ENCODE results near the gene NFIX. TPM values are rescaled to one million over a fixed set of nuclear protein-coding genes. Genes with fewer than 3 reads are reported as not detected.

NFIX gene
- total and polyA plus RNA-seq, 2 of the 13 experiments (the other 11 are each of a cell fraction or from before 2014, with no cell fraction given) = 3.4 to 5.4 TPM

GRCh38 chr19:13102666-13103580, 107.6 kb downstream of the NFIX start, which contains the start of gene LYL1 (continued):
- TF ChIP-seq BCL3 (CRISPR knock-in tag; IDR thresholded peaks at IDR 0.05) = no peak
- no peak for TF ChIP-seq KLF6 (CRISPR knock-in tag; IDR thresholded peaks at IDR 0.05)
- peak; percentile 42 for TF ChIP-seq HNRNPLL (IDR thresholded peaks at IDR 0.05; ENCODE audit: low read depth, low read length, poor library complexity, severe bottlenecking)
- no peak for TF ChIP-seq MAZ (IDR thresholded peaks at IDR 0.05; ENCODE audit: borderline replicate concordance, low read depth, low read length)
- TF ChIP-seq MAZ (CRISPR knock-in tag; IDR thresholded peaks at IDR 0.05; ENCODE audit: low read depth) = 0 out of 2 replicates have a peak, but pooled peaks have one; percentile 31
- TF ChIP-seq RARA (CRISPR knock-in tag; IDR thresholded peaks at IDR 0.05) = no peak
- TF ChIP-seq, protein P1, sequence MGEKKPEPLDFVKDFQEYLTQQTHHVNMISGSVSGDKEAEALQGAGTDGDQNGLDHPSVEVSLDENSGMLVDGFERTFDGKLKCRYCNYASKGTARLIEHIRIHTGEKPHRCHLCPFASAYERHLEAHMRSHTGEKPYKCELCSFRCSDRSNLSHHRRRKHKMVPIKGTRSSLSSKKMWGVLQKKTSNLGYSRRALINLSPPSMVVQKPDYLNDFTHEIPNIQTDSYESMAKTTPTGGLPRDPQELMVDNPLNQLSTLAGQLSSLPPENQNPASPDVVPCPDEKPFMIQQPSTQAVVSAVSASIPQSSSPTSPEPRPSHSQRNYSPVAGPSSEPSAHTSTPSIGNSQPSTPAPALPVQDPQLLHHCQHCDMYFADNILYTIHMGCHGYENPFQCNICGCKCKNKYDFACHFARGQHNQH (CRISPR knock-in tag; IDR thresholded peaks at IDR 0.05) = no peak
- peak; percentile 40; the same call in 1 of the 2 replicates for TF ChIP-seq PHF21A (CRISPR knock-in tag; IDR thresholded peaks at IDR 0.05)
- no peak for TF ChIP-seq SRF (IDR thresholded peaks at IDR 0.05; ENCODE audit: low read depth, low read length)
- TF ChIP-seq ZNF563 (CRISPR knock-in tag; IDR thresholded peaks at IDR 0.05) = no peak
- TF ChIP-seq MAFF (IDR thresholded peaks at IDR 0.05; ENCODE audit: low read depth, low read length) = no peak
- TF ChIP-seq, protein P2, sequence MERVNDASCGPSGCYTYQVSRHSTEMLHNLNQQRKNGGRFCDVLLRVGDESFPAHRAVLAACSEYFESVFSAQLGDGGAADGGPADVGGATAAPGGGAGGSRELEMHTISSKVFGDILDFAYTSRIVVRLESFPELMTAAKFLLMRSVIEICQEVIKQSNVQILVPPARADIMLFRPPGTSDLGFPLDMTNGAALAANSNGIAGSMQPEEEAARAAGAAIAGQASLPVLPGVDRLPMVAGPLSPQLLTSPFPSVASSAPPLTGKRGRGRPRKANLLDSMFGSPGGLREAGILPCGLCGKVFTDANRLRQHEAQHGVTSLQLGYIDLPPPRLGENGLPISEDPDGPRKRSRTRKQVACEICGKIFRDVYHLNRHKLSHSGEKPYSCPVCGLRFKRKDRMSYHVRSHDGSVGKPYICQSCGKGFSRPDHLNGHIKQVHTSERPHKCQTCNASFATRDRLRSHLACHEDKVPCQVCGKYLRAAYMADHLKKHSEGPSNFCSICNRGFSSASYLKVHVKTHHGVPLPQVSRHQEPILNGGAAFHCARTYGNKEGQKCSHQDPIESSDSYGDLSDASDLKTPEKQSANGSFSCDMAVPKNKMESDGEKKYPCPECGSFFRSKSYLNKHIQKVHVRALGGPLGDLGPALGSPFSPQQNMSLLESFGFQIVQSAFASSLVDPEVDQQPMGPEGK (CRISPR knock-in tag; IDR thresholded peaks at IDR 0.05) = peak; percentile 56; the same call in 1 of the 2 replicates
- TF ChIP-seq RAD21 (CRISPR knock-in tag; IDR thresholded peaks at IDR 0.05) = peak; percentile 60
- TF ChIP-seq ZBTB7B (CRISPR knock-in tag; IDR thresholded peaks at IDR 0.05) = peak; percentile 46; the same call in 1 of the 2 replicates
- TF ChIP-seq GABPA (IDR thresholded peaks at IDR 0.05; ENCODE audit: low read depth, low read length) = 0 out of 2 replicates have a peak, but pooled peaks have one; percentile 15
- TF ChIP-seq GABPA (CRISPR knock-in tag; IDR thresholded peaks at IDR 0.05; ENCODE audit: low read depth) = no peak
- TF ChIP-seq ZNF839 (CRISPR knock-in tag; IDR thresholded peaks at IDR 0.05; ENCODE audit: borderline replicate concordance) = peak; percentile 45; the same call in 1 of the 2 replicates
- peak; percentile 6; the same call in 1 of the 2 replicates for TF ChIP-seq HDAC2 (CRISPR knock-in tag; IDR thresholded peaks at IDR 0.05)
- peak; percentile 65; the same call in 1 of the 2 replicates for TF ChIP-seq POGK (CRISPR knock-in tag; conservative IDR thresholded peaks at IDR 0.05)
- 0 out of 2 replicates have a peak, but pooled peaks have one; percentile 53 for TF ChIP-seq EEA1 (CRISPR knock-in tag; IDR thresholded peaks at IDR 0.05; ENCODE audit: borderline replicate concordance)
- peak; percentile 64 for TF ChIP-seq RBFOX2 (IDR thresholded peaks at IDR 0.05; ENCODE audit: low read depth, low read length)
